HG02981 (cell line): ENCODE results near the gene RNF157.
"Not testable (repeated sequence)": the region's sequence is repeated elsewhere in the genome, so short reads cannot be mapped to it uniquely, and the experiment has no call there.

Experiments used
- ATAC-seq: cut with Tn5 transposase; IDR thresholded peaks from one replicate; pipeline ENCODE4 v1.9.1; 2021; ENCODE audit warnings: mild to moderate bottlenecking, moderate library complexity; ENCODE audit not compliant: unreplicated experiment

Gene RNF157

DNA sequence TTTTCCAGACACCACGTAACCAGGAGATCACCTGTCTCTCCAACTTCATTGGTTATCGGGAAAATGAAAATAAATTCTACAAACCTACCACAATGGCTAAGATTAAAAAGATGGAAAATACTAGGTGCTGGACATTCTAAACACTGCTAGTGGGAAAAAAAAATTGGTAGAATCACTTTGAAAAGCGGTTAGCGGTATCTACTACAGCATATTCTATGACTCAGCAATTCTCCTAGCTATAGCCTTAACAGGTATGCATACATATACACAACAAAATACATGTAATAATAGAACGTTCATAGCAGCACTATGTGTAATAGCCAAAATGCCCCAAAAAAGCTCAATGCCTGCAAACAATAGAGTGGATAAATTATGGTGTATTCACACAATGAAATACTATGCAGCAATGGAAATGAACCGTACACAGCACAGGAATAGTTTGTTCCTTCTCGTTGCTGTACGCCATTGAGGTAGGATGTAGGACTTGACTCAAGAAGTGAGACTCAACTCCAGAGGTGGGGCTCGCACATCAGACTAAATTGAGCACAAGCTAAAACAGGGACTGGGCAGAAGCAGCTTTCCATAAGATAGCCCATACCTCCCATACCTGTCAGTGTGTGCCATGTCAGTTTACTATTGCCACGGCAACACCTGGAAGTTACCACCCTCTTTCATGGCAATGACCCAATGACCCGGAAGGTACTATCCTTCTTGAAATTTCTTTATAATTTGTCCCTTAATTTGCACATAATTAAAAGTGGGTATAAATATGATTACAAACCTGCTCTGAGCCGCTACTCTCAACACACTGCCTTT, 44.8 kb downstream of the RNF157 start:
- ATAC-seq = no peak

DNA sequence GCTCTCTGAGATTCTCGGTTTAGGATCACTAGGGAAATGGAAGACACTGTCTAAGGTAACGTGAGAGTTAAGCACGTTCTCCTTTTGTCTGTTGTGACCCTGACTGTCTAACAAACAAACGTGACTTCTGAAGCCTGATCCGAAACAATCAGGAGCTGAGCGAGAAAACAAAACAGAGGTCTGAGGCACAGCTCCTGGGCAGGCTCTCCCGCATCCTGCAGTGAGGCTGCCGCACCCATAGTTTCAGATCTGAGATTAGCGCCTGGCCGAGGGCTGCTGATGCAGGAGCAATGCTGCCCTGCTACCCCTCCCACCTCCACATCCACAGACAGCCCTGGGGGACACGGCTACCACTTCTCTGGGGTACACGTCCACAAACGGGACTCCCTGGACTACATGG, 46.7 kb downstream of the RNF157 start:
- no peak for ATAC-seq

DNA sequence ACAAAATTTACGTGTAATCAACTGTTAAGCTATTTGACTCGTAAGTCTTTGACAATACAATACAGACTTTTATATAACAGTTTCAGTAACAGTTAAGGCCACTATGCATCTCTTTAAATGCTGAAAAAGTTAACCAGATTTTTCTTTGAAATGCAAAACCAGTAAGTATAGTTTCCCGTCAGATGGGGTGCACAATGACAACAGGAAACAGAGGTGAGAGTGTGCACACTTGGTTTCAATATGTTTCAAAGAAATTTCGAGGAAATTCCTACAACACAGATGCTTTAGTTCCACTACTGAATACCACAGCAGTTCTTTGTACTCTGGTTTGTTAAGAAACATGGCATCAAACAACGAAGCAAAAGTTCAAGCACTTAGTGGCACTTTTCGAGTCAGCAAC, 48.4 kb downstream of the RNF157 start:
- no peak for ATAC-seq

DNA sequence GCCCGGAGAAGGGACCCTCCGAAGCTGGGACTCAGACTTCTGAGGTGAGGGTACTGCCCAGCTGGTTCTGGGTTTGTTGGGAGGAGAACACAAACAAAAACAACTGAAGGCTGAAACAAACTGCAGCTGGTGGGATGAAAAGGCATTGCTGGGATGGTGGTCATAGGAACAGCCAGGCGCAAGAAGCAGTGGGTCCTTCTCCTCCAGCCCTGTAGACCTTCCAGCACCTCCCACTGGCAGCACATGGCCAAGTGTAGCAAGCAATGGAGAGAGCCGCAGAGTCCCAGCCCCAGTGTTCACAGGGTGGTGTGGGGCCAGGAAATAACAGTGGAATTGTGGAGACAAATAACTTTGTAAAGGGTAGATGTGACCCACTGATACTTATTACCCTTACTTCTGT, 50.6 kb downstream of the RNF157 start:
- ATAC-seq = no peak

DNA sequence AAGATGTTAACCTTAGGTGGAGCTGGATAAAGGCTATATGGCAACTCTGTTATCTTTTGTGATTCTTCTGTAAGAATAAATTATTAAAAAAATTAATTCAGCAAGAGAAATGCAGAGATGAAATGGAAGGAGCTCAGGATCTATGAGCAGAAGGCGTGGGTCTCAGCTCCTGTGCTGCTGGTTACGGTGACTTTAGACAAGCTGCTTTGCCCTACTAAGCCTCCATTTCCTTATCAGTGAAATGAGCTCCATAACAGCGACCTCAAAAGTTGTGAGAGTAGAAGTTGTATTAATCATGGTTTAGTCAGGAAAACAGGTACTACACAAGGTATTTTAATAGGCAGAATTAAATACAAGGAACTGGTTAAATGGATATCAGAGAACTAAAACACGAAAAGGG, 51.0 kb downstream of the RNF157 start:
- no peak for ATAC-seq

DNA sequence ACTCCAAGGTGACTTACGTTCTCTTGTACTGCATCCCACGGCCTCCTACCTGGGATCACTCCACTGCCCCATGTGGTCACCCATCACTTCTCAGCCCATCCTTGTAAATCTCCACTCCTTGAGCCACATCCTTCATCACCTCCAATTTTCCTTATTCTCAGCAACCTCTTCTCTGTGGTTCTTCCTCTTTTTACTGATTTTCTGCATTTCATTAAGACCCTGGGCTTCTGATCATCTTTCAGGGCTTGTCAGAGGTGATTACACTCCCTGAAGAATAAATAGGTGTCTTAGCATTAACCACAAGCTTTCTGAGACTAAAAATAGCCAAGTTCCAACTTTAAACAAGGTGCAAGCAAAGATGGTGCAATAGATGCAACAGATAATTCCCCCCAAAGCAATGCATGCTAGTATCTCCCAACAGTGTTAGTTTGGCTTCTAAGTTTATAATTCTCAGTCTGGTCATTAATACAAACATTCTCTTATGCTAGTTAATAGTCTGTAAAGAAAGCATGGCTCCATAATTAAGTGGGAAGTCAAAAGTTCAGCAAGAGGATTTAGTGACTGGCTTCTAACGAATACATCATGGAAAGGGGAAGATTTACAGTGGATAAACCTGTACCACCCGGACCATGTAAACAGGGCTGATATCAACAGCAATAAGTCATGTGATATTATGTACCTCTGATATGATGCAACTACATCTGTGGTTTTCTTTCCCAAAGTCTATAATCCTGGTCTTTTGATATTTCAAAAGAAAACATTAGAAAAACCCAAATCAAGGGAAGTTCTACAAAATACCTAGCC, 51.9 kb downstream of the RNF157 start:
- ATAC-seq = no peak

DNA sequence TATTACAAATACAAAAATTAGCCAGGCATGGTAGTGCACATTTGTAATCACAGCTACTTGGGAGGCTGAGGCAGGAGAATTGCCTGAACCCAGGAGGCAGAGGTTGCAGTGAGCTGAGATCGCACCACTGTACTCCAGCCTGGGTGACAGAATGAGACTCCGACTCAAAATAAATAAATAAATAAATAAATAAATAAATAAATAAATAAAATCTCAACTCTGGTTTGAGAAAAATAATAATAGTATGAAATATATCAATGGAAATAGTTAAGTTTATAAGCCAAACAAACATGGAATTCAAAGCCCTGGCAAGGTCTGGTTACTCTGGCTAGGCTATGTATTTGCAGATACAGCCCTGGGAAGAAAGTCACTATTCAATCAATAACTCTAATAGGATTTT, 53.5 kb downstream of the RNF157 start:
- not testable (repeated sequence) for ATAC-seq

DNA sequence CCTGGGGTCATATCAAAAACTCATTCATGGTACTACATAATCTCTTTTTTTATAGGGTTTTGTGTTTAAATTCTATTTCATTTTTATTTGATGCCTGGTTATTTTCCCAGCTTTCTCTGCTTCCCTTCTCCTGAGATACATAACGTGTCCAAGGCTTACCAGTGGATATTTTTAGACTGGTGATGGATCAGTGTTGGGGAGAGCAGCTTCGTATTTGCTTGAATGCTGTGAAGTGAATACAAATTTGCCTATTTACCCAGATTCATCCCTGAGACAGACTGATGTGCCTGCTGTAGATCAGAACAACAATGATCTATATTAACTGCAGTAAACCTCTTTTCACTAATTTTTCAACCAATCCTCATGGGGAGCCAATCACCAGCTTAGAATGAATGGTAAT, 56.0 kb downstream of the RNF157 start:
- no peak for ATAC-seq

DNA sequence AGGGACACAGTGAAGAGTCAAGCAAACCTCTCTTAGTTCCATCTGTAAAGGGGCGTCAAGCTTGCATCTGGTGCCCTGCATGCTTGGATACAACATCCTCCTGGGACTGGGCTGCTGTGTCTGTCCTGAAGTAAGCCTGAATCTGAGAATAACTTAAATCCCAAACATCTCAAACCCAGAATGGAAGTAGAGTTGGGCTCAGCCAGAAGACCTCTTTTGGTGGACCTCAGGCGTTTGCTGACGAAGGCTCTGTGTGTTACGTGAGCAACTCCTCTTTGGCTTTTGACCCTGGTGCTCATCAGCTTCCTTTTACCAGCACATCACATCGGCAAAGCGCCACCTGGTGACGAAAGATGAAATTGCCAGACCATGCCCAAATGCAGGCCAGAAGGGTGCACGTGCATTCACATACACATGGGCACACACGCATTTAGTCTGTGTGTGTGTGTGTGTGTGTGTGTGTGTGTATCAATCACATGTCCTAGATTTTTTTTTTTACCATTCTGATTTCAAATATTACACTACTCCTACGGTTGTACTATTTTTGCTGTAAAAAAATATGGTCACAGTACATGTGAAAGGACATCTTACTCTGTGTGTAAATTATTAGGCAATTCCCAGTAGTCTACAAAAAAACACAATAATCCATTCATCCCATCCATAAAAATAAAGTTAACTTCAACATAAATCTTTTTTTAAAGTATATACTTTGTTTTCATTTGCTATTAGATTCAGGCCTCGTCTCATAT, 58.1 kb downstream of the RNF157 start:
- no peak for ATAC-seq

DNA sequence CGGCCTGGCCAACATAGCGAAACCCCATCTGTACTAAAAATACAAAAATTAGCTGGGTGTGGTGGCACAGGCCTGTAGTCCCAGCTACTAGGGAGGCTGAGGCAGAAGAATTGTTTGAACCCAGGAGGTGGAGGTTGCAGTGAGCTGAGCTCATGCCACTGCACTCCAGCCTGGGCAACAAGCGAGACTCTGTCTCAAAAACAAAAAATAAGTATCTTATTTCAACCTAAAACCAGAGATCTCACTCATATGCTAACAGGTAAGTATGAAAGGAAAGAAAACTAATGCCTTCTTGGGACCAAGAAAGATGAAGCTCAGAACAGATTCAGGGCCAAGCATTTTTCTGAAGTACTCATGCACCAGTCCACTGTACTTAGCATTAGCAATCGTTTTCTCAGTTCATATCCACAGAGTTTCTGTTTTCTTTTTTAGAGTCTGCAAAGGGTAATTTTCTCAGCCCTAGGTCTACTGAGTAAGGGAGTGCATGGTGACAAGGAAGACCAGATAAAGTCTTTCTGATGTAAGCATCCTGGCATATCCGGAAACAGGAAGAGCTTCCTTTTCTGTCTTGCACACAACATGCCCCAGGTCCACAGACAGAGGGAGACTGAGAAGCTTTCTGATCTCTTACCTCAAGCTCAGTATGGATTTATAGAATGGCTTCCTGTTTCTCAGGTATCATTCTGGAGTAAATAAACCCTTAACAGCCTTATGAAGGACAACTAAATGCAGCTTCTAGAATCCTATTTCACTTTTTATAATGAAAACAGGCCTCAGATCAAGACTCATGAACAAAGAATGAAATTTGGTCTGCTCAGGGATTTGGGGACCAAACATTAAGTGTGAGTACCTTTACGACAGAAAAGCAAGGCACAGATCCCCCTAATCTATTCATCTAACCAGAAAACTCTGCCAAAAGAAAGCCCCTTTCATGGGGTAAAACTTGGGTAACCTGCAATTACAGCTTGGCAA, 60.5 kb downstream of the RNF157 start:
- no peak for ATAC-seq

DNA sequence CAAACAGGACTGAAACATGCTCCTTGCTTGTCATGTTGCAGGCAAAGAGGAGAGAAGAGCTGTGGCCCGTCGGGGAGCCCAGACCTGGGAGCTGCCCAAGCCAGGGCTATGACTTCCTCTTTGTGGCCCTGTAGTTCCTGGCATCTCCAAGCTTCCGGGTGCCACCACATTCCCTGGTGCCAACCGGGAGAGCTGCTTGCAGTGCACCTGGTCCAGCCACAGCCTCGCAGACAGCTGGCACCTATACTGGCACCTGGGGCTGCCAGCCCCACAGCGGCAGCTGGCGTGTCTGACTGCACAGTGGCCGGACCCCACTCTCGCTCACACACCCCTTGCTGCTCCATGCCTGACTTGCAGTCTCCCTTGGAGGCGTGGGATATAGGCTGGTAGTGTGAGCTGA, 62.2 kb downstream of the RNF157 start:
- ATAC-seq = no peak

DNA sequence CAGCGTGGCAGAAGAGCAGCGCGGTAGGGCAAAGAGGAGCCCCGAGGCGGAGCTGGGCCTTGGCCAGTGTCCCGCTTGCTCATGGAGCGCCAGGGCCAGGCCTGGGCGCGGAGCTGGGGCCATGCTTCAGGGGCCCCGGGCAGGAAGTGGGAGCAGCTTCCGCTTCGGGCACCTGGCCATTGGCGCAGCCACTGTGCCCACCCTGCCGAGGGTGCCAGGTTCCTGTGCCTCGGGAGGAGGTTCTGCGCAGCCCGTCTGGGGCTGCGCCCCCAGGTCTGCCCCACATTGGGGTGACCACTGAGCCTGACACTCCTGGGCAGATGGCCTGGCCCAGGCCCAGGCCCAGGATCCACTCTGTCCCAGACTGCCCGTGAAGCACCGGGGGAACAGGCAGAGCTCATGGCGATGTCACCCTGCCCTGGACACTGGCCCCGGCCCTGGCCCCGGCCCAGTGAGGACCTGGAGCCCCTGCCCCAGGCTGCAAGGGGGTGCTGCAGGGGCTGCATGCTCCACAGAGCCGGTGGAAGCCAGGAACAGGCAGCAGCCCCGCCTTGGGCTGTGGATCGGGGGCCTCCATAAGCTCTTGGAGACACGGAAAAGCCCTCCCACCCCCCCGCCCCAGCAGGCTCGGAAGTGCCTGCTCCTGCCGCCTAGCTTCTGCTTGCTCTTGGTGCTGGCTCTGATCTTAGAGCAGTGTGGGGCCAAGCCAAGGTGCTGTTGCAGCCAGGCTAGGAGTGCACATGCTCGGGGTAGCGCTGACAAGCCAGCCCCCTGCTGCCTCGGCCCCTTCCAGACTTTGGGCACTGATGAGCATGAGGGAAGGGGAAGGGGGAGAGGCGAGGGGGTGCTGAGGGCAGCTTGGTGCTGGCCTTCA, 63.4 kb downstream of the RNF157 start:
- no peak for ATAC-seq

DNA sequence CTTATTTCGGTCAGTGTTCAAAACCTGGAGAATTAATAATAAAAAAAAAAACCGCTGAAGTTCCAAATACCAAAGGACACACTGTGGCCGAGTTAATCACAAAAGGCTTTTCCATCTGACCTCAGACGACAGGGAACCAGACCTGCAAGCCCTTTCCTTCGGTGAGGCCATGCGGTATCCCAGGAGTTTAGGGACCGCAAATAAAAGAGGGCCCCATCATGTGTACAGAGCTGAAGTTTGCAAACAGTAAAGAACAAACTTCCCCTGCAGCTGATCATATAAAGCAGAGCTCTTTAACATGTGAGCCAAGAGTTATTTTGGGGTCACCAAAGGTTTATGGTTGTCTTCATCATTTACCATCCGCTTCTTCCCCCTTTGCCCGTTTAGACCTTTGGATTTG, 66.3 kb downstream of the RNF157 start:
- no peak for ATAC-seq

DNA sequence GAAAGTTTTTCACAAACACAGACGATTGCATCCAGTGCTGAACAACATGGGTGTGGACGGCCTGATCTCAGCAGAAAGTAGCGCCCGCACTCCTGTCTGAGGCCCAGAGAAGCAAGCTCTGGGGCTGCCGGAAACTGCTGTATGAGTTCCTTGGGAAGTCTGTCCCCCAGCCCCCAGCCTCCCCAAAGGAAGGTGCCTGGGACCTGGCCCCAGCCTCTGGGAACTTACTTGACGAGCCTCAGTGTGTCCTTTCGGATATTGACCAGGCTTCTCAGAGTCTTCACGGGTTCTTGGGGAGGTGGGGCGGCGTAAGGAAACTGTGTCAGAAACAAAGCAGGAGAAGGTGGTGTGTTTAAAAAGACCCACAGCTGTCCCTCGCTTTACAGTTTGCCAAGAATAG, 66.8 kb downstream of the RNF157 start:
- no peak for ATAC-seq

DNA sequence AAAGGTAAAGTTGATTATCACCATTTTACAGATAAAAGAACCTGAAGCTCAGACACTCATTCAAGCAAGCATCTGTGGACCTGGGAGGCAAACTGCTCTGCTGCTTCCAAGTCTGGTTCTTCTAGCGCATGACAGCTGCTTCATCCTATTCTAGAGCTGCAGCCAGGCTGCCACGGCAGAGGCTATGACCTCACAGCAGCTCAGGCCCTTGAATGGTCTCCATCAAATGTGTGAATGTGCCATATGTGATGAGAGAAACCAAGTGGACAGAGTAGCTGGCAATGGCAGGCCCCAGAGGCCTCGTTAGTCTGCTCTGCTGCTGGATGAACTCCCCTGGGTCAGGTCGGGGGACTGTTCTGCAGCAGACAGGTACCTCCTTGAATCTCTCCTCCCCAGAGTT, 68.6 kb downstream of the RNF157 start:
- no peak for ATAC-seq

DNA sequence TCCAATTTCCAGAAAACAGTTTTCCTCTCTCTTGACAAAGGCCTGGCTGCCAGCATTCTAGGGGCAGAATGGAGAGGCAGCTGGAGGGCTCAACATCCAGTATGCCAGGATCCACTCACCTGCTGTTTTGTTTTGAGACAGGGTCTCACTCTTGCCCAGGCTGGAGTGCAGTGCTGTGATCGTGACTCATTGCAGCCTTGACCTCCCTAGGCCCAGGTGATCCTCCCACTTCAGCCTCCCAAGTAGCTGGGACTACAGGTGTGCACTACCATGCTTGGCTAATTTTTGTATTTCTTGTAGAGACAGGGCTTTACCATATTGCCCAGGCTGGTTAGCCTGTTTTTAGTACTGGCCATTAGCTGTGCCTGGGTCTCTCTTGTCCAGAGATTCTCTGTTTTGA, 70.2 kb downstream of the RNF157 start:
- no peak for ATAC-seq

DNA sequence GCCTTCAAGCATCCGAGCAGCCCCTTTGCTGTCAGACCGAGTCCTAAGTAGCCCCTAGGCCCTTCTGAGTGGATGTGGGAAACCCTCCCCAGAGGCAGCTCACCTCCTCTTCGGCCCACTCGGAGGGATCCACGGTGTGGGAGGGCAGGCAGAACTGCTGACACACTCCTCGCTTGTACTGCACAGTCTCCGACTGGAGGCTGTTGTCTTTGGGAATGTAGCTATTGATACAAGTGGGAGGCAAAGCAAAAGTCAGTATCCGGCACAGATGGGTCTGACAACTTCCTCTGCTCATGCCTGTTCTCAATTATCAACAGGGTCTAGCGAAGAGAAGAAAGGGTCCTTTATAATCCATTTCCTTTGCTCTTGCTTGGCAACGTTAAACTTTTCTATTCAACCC, 73.4 kb downstream of the RNF157 start:
- ATAC-seq = no peak

DNA sequence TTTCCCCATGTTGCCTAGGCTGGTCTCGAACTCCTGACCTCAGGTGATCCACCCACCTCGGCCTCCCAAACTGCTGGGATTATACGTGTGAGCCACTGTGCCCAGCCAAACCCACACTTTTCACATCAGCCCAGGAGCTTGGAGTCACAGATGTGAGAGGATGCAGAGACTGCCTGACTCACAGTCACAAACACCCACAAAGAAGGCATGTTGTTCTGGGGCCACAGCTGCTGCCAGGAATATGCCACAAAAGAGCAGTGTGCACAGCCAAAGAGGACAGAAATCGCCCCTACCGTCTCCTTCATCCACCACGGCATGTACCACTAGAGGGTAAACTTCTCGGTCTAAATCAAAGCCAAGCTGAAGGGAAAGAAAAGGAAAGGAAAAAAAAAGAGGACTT, 74.1 kb downstream of the RNF157 start:
- no peak for ATAC-seq

DNA sequence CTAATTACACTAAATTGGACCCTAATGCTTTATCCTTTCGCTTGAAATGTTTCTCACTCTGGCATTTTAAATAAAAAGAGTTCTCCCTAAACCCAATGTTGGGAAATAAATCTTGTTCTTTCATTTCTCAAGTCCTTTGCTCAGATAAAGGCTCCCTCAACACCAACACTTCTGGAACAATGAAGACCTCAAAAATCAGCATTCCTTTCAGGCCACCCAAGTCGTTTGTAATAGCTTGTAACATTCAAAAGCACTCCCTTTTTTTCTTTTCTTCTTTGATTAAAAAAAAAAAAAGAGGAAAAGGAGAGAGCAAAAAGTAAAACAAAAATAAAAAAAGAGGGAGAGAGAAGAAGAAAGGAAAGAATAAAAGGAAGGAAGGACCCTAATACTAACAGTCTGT, 76.0 kb downstream of the RNF157 start:
- no peak for ATAC-seq

DNA sequence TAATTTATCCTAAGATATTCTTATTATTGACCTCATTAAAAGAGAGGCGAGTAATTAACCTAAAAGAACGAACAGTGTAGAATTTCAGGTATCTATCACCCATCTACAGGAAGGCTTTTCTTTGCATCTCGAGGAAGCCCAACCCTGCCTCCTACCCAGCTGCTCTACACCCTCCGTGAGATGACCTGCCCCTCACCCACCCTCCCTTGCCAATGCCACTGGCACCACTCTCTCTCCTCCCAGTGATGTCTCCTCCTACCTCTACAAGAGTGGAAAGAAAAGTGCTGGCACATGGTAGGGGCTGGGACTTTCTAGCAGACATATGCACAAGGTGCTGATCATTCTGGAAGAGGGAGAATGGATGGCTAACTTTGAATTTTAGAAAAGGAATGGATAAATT, 76.4 kb downstream of the RNF157 start:
- no peak for ATAC-seq
